HG03135 (cell line): ENCODE measurements around the gene NLGN1.

Experiments used
- ATAC-seq: cut with Tn5 transposase; IDR thresholded peaks from one replicate; pipeline ENCODE4 v1.9.1; 2021; ENCODE audit warnings: mild to moderate bottlenecking, moderate library complexity; ENCODE audit not compliant: unreplicated experiment

The NLGN1 gene

DNA sequence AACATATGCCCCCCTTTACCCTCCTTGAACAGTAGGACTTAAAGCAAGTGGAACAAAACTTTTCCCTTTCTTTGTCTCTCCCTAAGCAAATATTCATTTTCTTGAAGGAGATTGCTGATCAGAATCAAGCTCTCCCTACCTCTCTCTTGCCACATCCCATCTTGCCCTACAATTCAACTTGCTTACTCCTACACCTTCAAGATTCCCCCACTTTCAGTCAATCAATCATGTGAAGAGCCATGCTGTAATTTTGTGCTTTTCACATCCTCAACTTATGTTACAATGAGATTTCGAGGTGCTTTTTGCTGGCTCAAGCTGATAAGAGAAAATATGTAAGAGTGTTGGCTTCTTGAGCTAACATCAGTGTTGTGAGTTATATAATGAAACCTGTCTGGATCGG is 662.9 kb downstream of the NLGN1 start:
- no peak for ATAC-seq

DNA sequence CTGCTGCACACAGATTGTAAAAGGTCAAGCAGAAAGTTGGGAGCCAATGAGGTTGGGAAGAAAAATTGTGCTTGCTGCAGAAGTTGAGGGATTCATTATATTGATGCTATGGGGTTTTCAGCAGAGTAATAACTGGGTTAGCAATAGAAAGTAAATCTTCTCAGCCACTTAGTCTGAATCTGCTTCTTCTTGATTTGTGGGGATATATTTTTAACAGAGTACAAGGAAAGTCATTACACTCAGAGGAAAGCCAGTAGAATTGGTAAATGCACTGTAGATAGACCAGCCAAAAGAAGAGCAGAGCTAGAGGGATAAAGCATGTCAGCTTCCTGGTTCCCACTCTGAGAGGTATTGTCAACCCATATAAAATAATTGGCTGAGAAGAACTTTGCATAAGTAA is 663.6 kb downstream of the NLGN1 start:
- ATAC-seq: no peak

DNA sequence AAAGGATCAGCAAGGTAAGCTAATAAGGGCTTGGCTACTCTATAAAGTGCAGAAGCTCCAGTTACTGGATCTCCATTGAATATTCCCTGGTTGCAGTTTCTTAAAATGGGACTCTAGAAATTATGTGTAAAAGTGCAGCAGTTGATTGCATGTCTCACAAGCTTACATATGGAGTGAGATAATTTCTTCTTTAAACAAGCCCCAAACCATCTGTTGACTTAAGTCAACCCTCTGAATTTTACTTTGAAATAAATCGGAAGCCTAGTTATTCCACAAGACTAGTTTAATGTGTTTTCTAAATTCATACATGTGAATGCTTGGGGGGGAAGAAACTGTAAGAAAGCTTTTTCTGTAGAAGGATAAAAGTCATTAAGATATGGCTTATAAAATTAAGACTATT is 664.2 kb downstream of the NLGN1 start:
- ATAC-seq: no peak

DNA sequence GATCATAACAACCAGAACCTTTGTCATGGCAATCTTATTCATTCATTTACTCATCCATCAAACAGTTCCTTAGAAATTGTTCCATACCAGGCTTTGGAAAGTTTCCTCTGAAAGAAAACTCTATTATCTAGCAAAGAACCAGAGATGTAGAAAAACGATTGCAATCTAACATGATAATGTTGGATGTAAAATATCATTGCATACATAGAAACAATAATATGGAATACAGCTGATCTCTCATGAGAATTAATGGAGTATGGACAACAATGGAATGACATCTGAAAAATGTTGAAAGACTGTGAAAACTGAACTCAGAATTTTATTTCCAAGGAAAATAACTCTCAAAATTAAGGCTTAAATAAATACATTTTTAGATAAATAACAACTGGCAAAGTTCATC is 665.4 kb downstream of the NLGN1 start:
- no peak for ATAC-seq

DNA sequence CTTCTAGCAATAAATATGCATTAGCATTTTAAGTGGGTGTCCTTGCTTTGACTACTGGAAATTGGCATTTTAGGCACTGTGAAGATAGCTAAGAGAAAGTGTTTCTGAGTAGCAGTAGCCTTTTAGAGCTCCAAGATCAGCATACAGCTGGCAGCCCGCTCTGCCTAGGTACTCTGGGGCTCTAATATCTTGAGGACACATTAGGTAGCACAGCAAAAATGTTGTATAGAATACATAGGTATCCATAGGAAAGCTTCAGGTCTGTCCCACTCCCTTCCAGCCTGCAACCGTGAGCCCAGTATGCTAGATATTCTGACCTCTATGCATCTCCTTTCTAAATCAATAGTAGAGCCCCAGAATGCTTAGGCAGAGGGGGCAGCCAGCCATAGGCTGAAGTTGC is 670.5 kb downstream of the NLGN1 start:
- ATAC-seq: no peak

DNA sequence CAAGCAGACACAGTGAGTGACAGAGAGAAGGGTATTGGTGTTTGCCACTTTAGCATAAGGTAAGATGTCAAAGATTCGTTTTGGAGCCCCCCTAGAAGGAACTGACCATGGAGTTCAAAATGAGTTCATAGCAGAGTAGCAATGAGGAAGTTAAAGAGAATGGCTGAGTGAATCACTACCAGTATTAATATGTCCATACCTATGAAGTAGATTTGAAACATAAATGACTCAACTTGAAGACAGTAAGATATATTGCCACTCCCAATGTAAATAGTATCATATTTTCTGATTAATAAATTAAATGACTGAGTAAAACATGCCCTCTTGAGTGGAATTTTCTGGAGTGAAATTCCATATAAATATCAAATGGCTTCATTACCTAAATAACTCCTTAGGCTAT is 675.1 kb downstream of the NLGN1 start:
- ATAC-seq: no peak

DNA sequence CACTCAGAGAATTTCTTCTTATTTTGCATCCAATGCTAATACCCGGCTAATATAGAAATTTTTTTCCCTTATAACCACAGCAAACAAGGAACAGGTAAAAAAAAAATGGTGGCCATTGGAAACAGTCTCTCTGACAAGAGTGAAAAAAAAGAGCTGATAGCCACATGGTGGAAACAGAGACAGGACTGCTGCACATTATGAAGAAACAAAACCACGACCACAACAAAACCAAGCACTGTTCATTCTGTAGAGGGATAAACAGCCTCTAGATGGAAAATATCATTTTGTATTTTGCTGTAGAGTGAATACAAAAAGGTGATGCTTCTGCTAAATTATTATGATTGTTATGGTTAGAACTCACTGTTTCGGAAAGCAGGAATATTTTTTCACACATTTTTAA is 686.2 kb downstream of the NLGN1 start:
- ATAC-seq: no peak

DNA sequence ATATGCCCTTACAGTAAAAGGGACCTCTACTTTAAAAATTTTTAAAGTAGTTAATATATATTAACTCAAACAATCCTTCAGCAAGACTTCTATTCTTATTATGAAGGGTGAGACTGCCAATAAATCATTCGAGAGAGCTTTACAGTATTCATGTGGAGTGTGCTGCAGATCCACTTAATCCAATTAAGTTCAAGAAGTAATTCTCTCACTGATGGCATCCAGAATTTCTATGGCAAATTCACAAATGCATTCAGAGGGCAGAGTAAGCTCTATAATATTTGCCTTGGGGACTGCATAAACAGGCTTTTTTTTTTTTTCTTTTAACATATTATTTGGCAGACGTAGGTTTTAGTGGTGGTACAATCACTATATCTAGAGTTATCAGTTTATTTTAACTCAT is 692.0 kb downstream of the NLGN1 start:
- ATAC-seq: no peak

DNA sequence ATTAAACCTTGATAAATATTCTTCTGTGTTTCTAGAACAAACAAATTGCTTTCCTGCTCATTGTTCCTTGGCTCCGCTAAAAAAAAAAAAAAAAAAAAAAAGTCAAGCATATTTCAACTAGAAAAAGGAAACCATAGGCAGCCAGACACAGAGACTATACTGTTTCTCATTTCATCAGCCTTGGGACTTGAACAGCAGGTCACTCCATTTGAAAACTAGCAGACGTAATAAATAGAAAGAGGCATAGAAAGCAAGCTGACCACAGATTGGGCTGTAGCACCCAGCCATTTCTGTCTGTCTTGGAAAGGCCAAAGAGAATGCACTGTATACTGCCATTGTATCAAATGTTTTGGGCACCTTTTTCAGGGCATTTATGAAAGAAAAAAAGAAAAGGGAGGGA is 697.1 kb downstream of the NLGN1 start:
- no peak for ATAC-seq

DNA sequence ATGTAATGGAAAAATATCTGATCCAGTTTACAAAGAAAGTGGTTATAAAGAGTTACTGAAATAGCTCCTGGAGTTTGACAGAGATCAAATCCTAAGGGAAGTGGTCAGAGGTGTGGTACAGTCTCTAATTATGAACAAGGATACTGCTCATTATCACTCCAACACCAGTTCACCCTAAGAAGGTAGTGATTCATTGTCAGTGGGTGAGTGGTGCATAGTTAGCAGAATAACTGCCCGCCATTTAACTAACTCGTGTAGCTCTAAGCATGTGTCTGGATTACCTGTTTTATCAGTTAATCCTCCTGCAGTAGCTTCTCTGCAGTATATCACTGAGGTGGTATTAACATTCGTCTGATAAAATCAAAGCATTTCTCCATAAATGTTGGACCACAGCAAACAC is 700.1 kb downstream of the NLGN1 start:
- no peak for ATAC-seq

DNA sequence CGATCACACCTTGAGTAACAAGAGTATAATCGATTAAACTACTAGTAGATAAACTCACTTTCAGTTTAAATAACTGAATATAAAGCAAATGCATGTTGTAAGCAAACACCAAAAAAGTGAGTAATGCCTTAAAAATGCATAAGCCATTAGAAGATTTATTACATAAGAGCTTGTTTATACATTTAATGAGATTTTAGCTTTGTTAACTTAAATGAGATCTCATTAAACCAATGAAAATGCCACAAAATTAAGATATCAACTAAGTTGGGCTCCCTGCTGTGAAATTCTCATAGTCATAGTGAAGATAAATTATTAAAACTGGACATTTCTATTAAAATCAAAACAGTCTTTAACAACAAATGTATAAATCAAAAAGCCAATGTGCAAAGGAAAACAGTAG is 701.2 kb downstream of the NLGN1 start:
- no peak for ATAC-seq

DNA sequence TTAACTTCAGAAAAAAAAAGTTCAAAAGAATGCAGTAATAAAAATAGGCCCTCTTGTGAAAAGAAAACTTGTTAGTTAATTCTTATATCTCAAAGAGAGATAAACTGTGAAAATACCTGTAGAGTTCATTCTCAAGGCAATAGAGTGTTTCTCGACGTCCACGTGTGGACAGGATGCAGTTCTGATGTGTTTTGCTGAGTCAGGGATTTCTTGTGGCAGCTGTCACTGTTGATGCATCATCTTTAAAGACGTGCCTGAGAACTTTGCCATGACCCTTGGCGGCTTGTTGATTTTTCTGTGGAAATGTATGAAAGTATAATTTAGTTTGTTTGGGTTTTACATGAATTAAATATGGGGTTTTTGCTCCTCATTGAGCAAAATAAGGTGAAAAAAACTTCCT is 702.2 kb downstream of the NLGN1 start:
- no peak for ATAC-seq

DNA sequence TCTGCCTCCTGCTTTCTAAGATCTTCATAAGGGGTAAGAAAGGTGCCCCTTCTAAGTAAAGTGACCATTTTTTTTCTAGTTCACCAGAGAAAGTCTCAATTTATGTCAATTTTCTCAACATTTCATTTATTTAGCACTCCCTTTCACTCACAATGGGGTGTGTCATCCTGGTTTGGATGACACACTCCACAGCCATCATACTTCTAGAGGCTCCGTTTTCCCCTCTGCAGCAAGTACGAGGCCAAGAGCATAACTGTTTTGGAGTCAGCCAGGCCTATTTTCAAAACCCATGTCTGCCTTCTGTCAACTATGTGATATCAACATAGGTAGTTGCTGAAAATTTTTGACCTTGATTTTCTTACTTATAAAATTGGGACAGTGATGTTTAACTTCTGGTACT is 703.2 kb downstream of the NLGN1 start:
- no peak for ATAC-seq

DNA sequence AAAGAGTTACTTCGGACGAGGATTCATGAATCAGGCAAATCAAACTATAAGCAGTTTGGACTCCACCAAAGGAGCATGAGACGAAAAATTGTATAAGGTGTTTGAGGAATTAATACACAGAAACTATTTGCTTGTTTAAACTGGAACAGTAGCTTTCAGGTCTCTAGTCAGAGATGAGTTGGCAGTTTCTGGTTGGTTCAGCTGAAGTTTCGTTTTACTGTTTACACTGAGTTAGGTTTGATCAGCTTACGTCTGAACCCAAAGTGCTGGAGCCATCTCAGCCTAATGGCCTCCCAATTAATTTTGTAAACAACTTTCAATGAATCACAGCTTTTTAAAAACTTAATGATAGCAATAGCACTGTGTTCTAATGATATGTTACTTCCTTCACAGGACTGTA is 703.7 kb downstream of the NLGN1 start:
- ATAC-seq: no peak

DNA sequence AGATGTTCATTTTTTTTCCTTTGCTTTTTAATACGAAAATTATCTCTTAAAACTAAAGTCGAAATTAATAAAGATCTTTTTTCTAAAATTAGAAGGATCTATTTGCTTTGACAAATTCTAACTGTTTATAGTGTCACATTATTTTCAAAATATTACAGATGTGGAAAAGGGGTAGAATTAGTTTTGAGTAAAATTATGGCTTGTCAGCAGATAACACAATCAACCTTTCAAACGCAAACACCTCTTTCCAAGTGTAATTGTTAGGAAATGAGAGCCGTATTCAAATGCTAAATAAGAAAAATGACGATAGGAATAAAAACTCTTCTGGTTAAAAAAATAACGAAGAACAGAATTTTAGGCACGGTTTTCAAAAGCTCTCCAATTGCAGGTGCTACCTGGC is 704.7 kb downstream of the NLGN1 start:
- no peak for ATAC-seq

DNA sequence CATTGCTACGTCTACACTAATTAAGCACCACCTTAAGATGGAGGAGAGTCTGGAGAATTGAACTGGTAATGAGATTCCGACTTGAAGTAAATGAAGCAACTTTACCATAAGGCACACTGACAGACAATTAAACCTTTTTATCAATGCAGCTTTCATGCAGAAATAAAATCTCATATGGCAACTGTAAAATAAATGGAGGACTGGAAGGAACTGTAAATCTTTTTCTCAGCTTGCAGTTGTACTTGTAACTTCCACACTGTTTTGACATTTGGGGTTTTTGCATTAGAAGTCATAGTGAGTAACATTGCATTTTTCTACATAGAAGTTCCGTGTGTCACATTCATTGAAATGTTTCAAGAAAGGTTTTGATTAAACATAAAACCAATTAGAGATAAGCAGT is 705.3 kb downstream of the NLGN1 start:
- no peak for ATAC-seq

DNA sequence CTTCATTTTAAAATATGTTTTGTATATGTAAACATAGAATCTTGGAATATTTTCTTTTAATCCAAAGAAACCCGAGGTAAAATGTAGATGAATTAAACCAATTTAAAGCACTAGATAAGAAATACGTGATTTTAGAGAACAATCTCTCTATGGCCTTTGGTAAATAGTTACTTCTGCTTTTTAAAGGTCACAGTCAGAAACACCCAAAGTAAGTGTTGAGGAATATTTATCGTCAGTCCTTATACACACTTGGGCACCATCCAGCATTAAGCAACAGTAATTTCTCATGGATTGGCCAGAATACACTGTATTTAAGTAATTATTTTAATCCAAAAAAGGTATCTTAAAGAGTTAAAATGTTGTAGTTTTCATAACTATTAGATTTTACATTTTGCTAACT is 713.2 kb downstream of the NLGN1 start:
- ATAC-seq: no peak

DNA sequence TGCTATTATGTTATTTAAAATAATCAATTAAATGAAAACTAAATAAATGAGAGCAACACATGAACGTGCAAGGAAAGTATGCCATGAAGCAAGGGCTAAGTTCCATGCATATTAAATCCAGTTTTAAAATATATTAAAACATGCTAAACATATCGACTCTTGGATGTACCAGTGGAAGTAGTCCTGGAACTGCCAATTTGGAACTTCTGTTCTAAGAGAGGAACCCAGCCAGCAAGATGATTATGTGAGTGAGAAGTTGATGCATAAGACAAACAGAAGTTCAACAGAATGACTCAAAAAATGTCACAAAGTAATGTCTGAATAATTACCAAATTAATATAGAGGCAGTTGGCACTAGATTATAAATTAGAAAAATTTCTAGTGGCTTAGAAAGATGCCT is 714.2 kb downstream of the NLGN1 start:
- ATAC-seq: no peak

DNA sequence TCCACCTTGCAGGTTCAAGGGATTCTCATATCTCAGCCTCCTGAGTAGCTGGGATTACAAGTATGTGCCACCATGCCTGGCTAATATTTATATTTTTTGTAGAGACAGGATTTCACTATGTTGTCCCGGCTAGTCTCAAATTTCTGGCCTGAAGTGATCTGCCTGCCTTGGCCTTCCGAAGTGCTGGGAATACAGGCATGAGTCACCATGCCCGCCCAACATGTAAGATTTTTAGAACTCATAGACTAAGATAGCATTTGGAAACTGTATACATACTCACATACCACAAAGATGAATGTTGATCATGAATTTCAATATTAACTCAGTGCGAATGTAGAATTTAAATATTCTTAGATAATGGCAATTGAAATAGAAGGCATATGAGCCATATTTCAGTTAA is 718.9 kb downstream of the NLGN1 start:
- no peak for ATAC-seq

DNA sequence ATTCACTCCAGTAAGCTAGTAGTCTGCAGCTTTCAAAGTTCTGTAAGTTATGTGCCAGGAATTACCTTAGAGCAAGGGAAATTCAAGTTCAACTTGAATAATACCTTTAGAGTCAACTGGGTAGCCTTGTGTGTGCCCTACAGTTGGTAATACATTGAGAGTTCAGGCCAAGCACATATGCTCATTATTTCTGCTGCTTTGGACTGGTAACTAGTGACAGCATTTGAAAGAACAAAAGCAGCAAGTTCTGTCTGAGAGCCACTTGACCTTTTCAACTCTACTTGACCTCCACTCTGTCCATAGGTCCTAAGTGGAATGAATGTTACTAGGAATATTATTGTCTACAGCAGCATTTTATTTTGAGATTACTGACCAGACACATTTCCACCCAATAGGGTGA is 723.5 kb downstream of the NLGN1 start:
- no peak for ATAC-seq

DNA sequence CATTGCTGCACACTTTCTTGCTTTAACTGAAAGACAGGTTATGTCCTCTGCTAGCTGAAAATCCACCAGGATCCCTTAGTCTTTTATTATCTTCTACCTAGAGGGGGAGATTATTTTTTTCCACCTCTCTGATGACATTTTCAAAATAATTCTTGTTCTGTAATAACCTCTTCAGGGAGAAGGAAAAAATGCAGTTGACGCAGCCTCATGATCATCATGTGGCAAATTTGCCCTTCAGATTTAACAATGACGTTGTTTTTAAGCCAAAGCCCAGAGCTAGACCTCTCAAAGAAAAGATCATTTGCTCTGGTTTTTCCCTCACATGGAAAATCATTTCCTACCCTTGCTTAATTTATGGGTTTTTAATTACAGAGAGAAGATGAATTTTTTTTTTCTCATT is 724.9 kb downstream of the NLGN1 start:
- no peak for ATAC-seq

DNA sequence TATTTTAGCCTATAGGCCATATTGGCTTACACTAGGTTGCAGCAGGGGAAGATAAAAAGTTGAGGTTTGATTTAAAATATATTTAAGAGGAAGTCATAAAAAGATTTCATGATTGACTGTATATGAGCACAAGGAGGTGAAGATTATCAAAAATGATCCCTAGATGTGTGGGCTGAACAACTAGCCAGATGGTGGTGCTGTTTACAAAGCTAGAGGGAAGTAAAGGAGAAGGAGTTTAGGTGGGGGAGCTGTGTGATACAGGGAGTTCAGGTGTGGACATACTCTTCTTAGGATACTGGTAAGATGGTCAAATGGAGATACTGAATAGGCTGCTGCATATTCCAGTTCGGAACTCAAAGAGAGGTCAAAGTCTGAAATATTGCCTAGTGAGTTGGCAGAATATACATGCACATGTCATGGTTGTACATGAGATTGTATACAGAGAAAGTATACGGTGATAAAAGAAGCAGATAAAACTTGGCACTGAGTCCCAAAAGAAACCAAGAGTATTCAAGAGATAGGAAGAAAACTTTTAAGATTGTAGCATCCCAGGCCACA is 727.8 kb downstream of the NLGN1 start:
- ATAC-seq: no peak

DNA sequence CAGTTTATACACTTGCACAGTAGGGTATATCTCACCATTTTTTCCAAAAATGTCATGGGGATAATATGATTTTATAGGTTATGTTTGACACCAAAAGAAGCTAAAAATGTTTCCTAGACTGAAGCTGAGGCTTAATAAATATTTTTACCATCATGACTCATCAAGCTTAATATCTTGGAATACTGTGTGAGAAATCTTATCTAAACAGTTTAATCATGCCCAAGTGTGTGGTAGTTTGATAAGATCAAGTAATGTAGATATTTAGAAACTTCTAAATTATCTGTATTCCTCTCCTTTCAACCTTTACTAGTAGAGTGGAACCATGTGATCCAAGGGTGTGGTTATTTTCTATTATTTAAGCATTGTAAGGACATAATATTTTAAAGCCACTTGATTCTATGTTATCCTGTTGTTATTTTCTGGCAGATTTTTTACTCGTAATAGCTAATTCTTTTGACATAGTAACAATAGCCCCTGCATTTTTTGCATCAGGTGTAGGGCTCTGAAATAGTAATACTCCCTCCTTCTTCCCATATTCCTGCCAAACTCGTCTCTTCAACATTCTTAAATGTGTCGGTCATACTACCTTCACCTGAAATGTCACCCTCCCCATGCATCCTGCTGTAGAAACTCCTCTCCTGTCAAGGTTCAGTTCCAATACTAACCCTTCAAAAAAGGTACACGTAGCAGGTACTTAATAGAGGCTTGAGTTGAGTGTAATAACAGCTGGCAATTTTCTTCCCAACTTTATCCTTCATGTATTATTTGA is 729.6 kb downstream of the NLGN1 start:
- ATAC-seq: no peak
